Cardiac fibroblast (primary cell): Measurements from ENCODE around the gene PPP1R1C.
A peak's percentile ranks its signal among the peaks of the same experiment; 100 is the strongest.

Experiments used
- DNase-seq, 2 donors: peaks; one replicate each; pipeline versions ENCODE4 v3.0.0 to v3.0.0-alpha.2; 2010; ENCODE audit warnings: low read depth in 2 of 2
- H3K4me3 ChIP-seq, 2 donors: replicated peaks in 1 of 2; 1 replicate in 1 of 2; 2 replicates in 1 of 2; pipeline ENCODE4 v1.5.1; 2011; ENCODE audit warnings: low read depth in 2 of 2, low read length in 2 of 2, mild to moderate bottlenecking in 2 of 2, moderate library complexity in 1 of 2
- CTCF ChIP-seq: IDR thresholded peaks from one replicate; pipeline ENCODE4 v1.5.1; 2011; ENCODE audit warnings: low read depth, mild to moderate bottlenecking, low read length, inconsistent platforms

Gene PPP1R1C

GRCh38 chr2:181998041-181998835 lies 12.6 kb downstream of the PPP1R1C start:
- DNase-seq = no peak
- no peak for TF ChIP-seq CTCF
- no peak overlapping the region for H3K4me3 ChIP-seq

GRCh38 chr2:181998891-181999654 lies 13.4 kb downstream of the PPP1R1C start:
- DNase-seq = no peak
- TF ChIP-seq CTCF = no peak
- no peak overlapping the region for H3K4me3 ChIP-seq

- TF ChIP-seq CTCF = no peak
- no peak for DNase-seq
- no peak overlapping the region for H3K4me3 ChIP-seq
These were observed 14.3 kb downstream of the PPP1R1C start for GRCh38 chr2:181999911-182000310.

- DNase-seq = no peak
- no peak overlapping the region for H3K4me3 ChIP-seq
- TF ChIP-seq CTCF = no peak
These were observed 19.4 kb downstream of the PPP1R1C start for GRCh38 chr2:182004945-182005520.

GRCh38 chr2:182006595-182007341 lies 21.1 kb downstream of the PPP1R1C start:
- DNase-seq = no peak
- H3K4me3 ChIP-seq = no peak overlapping the region
- no peak for TF ChIP-seq CTCF

DNA sequence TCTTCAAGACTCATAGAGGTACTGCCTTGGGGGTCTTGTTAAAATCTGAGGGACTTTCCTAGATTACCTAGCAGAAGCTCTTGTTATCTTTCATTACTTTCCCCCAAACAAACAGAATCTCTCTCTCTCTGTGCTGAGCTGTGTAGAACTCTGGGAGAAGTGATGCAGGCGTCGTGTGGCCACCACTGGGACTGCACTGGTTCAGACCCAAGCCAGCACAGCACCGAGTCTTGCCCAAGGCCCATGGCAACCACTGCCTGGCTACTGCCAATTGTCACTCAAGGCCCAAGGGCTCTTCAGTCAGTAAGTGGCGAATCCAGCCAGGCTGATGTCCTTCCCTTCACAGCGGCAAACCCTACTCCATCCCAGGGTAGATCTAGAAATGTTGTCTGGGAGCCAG lies 28.6 kb downstream of the PPP1R1C start:
- H3K4me3 ChIP-seq = no peak overlapping the region
- no peak for DNase-seq
- peak; percentile 1 for TF ChIP-seq CTCF
